SK-N-MC (cell line): ENCODE measurements around the gene GIGYF2.

Experiments
- EZH2 ChIP-seq: fragments of 200-600 bp; sonication (generic); IDR thresholded peaks from one replicate; pipeline ENCODE4 v1.6.1; 2017; ENCODE audit warnings: antibody characterized with exemption
- FOXP2 ChIP-seq: optimal IDR thresholded peaks from 2 replicates; pipeline ENCODE3; 2011; ENCODE audit warnings: mild to moderate bottlenecking, moderate library complexity; ENCODE audit not compliant: insufficient read depth; ENCODE audit errors: extremely low read length, control extremely low read depth
- POLR2AphosphoS5 ChIP-seq: IDR thresholded peaks from 2 replicates; pipeline ENCODE4 v1.6.1; 2012; ENCODE audit warnings: mild to moderate bottlenecking, low read depth, low read length, borderline replicate concordance

- no peak for TF ChIP-seq POLR2AphosphoS5
- TF ChIP-seq EZH2, result no peak
- no peak for TF ChIP-seq FOXP2
Observed at GRCh38 chr2:232870018-232870765, 173.1 kb downstream of the GIGYF2 start, which contains the start of gene SNORC.
